Heart left ventricle (tissue), 13 donors: ENCODE data around the gene CTNS.

Experiments used
- POLR2A ChIP-seq, 2 donors: fragments of 450-650 bp; IDR thresholded peaks; one replicate each; pipeline ENCODE4 v1.6.1; 2017; ENCODE audit warnings: antibody characterized with exemption in 2 of 2, mild to moderate bottlenecking in 2 of 2, moderate library complexity in 2 of 2
- TF ChIP-seq, protein P1 (sequence below), 12 donors: fragments of 200-600 bp; sonication (generic) in 4 of 12; IDR thresholded peaks; one replicate each; pipeline versions ENCODE4 v1.5.0 to v1.8.0; 2018 to 2022; ENCODE audit warnings: antibody characterized with exemption in 12 of 12, mild to moderate bottlenecking in 5 of 12
- donor health status: ischemic (EF 13 %, LVEDD 7.1; RV severe dilation, severe dysfunction).
- donor health status: DM: no; HTN: yes; CAD: no.
- donor health status: DM: no; HTN: no; CAD: no.
- donor health status: ischemic (EF 25% LVEDD 6.9; RV normal size, moderate dysfunction).
- donor health status: ischemic (EF 25% LVEDD 5.7; RV mildly dilated, moderate dysfunction).
- donor health status: ischemic (EF 35%, LVEDD 5.7; RV mildly dilated, moderate dysfunction).
- donor health status: nonischemic (EF 11% LVEDD 7.7; RV severe dilation, severe dysfunction).
- donor health status: DM: yes; HTN: yes; CAD: no.
- donor health status: PGD.
- donor health status: ischemic (EF 29% LVEDD 5.4; RV normal size, mild dysfunction).
- donor health status: nonischemic (EF 23%, LVEDD 6.1; RV moderate dilation, normal function).

DNA sequence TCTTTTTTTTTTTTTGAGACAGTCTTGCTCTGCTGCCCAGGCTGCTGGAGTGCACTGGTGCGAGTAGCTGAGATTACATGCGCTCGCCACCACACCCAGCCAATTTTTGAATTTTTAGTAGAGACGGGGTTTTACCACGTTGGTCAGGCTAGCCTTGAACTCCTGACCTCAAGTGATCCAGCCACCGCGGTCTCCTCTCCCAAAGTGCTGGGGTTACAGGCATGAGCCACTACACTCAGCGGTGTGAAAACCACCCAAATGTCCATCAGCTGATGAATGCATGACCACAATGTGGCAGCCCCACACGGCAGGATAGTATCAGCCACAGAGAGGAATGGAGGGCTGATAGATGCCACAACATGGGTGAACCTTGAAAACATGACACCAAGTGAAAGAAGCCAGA, 57.3 kb downstream of the CTNS start:
- TF ChIP-seq, protein P1, sequence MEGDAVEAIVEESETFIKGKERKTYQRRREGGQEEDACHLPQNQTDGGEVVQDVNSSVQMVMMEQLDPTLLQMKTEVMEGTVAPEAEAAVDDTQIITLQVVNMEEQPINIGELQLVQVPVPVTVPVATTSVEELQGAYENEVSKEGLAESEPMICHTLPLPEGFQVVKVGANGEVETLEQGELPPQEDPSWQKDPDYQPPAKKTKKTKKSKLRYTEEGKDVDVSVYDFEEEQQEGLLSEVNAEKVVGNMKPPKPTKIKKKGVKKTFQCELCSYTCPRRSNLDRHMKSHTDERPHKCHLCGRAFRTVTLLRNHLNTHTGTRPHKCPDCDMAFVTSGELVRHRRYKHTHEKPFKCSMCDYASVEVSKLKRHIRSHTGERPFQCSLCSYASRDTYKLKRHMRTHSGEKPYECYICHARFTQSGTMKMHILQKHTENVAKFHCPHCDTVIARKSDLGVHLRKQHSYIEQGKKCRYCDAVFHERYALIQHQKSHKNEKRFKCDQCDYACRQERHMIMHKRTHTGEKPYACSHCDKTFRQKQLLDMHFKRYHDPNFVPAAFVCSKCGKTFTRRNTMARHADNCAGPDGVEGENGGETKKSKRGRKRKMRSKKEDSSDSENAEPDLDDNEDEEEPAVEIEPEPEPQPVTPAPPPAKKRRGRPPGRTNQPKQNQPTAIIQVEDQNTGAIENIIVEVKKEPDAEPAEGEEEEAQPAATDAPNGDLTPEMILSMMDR (IDR thresholded peaks at IDR 0.05) = no peak
- TF ChIP-seq POLR2A (IDR thresholded peaks at IDR 0.05) = no peak
